ENCODE data around the gene PTPRN2.
"Not testable (repeated sequence)": the region's sequence is repeated elsewhere in the genome, so short reads cannot be mapped to it uniquely, and the experiment has no call there.

The PTPRN2 gene

GRCh38 chr7:158376146-158376838 is 211.3 kb downstream of the PTPRN2 start:
- not testable (repeated sequence) for DNase-seq

- DNase-seq: no peak
These were observed 212.6 kb downstream of the PTPRN2 start for GRCh38 chr7:158375034-158375433.

GRCh38 chr7:158374586-158374985 is 213.0 kb downstream of the PTPRN2 start:
- no peak for DNase-seq

GRCh38 chr7:158374146-158374545 is 213.5 kb downstream of the PTPRN2 start:
- no peak for DNase-seq

GRCh38 chr7:158373476-158374133 is 214.0 kb downstream of the PTPRN2 start:
- no peak for DNase-seq

- DNase-seq: no peak
These were observed 215.0 kb downstream of the PTPRN2 start for GRCh38 chr7:158372400-158373342.

- no peak for DNase-seq
These were observed 215.8 kb downstream of the PTPRN2 start for GRCh38 chr7:158371856-158372255.

- no peak for DNase-seq
These were observed 217.8 kb downstream of the PTPRN2 start for GRCh38 chr7:158369866-158370265.

GRCh38 chr7:158369290-158369689 is 218.3 kb downstream of the PTPRN2 start:
- DNase-seq: no peak

- no peak for DNase-seq
These were observed 219.2 kb downstream of the PTPRN2 start for GRCh38 chr7:158368449-158368848.

GRCh38 chr7:158367634-158367982 is 220.0 kb downstream of the PTPRN2 start:
- no peak for DNase-seq

GRCh38 chr7:158366916-158367633 is 220.5 kb downstream of the PTPRN2 start:
- no peak for DNase-seq

GRCh38 chr7:158366346-158366745 is 221.3 kb downstream of the PTPRN2 start:
- no peak for DNase-seq

- DNase-seq: no peak
These were observed 222.4 kb downstream of the PTPRN2 start for GRCh38 chr7:158365267-158365666.

GRCh38 chr7:158364451-158364850 is 223.2 kb downstream of the PTPRN2 start:
- DNase-seq: no peak

- no peak for DNase-seq
These were observed 224.4 kb downstream of the PTPRN2 start for GRCh38 chr7:158362912-158363905.

- DNase-seq: no peak
These were observed 225.6 kb downstream of the PTPRN2 start for GRCh38 chr7:158362001-158362400.

- no peak for DNase-seq
These were observed 226.2 kb downstream of the PTPRN2 start for GRCh38 chr7:158361326-158361946.

GRCh38 chr7:158358926-158359645 is 228.5 kb downstream of the PTPRN2 start:
- no peak for DNase-seq
